HAP-1 (cell line): Measurements from ENCODE around the gene WBP1L.
"Not testable (repeated sequence)": the region's sequence is repeated elsewhere in the genome, so short reads cannot be mapped to it uniquely, and the experiment has no call there.

Experiments
- DNase-seq, 2 experiments: peaks; one replicate each; pipeline ENCODE4 v3.0.0-alpha.2; 2016 to 2020; ENCODE audit warnings: low spot score in 2 of 2
- H3K27me3 ChIP-seq: fragments of 250-450 bp; sonication (Bioruptor Pico); 2 replicates; pipeline ENCODE4 v1.5.1; 2020; ENCODE audit warnings: low read depth, mild to moderate bottlenecking, moderate library complexity
- H3K36me3 ChIP-seq: fragments of 250-450 bp; sonication (Bioruptor Pico); replicated peaks from 2 replicates; pipeline ENCODE4 v1.5.1; 2020; ENCODE audit warnings: mild to moderate bottlenecking
- H3K4me1 ChIP-seq: fragments of 250-450 bp; sonication (Bioruptor Pico); 2 replicates; pipeline ENCODE4 v1.5.1; 2020; ENCODE audit warnings: mild to moderate bottlenecking
- H3K4me3 ChIP-seq: fragments of 250-450 bp; sonication (Bioruptor Pico); 2 replicates; pipeline ENCODE4 v1.5.1; 2020; ENCODE audit warnings: mild to moderate bottlenecking, moderate library complexity
- H3K9me3 ChIP-seq: fragments of 250-450 bp; sonication (Bioruptor Pico); 2 replicates; pipeline ENCODE4 v1.5.1; 2020; ENCODE audit warnings: mild to moderate bottlenecking, moderate library complexity
- in situ Hi-C: fragments of 300-500 bp; cut with MboI; formaldehyde crosslinking; loops from 3 replicates; pipeline ENCODE4 v1.14.3; 2020; ENCODE audit warnings: low sequenced_read_pairs, inconsistent platforms, mixed read lengths

The WBP1L gene

DNA sequence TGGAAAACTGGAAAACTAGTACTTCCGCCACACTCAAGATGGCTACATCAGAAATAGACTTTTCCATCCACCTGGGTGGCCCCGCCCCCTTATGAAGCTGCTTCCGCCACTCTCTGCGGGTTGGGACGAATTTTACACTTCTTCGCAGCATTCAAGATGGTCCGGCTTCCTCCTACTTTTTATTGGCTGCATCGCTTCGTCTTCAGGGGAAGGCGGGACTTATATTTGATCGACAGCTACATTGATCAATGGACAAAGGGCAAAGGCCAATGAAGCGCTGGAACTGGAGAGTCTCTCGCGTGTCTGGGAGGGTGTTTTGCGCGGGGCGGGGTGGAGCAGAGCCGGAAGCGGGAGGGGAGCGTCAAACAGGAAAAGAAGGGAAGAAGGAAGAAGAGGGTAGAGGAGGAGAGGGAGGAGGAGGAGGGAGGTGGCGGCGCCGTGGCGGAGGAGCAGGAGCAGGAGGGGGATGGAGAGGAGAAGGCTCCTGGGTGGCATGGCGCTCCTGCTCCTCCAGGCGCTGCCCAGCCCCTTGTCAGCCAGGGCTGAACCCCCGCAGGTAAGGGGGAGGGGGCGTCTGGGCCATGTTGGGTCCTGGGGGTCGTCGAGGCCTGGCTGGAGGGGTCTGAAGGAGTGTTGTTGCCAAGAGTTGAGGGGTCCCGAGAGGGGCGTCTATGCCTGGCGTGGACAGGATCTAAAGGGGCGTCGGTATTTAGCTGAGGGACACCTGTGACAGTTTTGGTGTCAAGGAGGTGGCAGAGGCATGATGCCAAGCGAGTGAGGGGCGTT, at the start of gene WBP1L:
Gene WBP1L, plus strand, starts transcription at position 361 of the 786 bp plus-strand sequence. Its CDS starts 106 bp downstream, at position 467.
- in situ Hi-C loops, result no loop called here
- H3K4me1 ChIP-seq, result peaks cover 12% of the 10 kb centered on the region
- no peaks in the 10 kb centered on the region; the same call in 1 of the 2 replicates for H3K27me3 ChIP-seq
- H3K36me3 ChIP-seq, result no peaks in the 10 kb centered on the region; the same call in 1 of the 2 replicates
- H3K4me3 ChIP-seq, result peak within 1 kb of the TSS; percentile 74
- no peaks in the 10 kb centered on the region for H3K9me3 ChIP-seq
- DNase-seq, result peak; percentile 97 to 98

DNA sequence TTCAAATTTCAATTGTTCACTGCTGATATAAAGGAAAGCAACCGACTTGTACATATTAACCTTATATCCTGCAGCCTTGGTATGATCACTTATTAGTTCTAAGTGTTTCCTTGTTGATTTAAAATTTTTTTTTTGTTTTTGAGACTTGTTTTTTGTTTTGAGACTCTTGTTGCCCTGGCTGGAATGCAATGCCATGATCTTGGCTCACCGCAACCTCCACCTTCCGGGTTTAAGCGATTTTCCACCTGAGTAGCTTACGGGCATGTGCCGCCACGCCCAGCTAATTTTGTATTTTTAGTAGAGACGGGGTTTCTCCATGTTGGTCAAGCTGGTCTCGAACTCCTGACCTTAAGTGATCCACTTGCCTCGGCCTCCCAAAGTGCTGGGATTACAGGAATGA, 48.3 kb upstream of the WBP1L start:
- not testable (repeated sequence) for H3K27me3 ChIP-seq

DNA sequence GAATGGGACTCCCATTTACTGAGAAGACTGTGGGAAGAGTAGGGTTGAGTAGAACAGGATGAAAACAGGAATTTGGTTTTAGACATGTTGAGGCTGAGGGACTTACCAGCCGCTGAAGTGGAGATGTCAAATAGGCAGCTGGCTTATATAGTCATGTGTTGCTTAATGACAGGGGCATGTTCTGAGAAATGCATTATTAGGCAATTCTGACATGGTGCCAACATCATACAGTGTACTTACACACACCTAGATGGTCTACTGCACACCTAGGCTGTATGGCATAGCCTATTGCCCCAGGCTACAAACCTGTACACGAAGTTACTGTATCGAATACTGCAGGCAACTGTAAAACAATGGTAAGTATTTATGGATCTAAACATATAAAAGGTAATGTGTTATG, 47.0 kb upstream of the WBP1L start:
- no peak for DNase-seq
- in situ Hi-C loops, result no loop called here
- Histone ChIP-seq H3K4me1 (no peaks in the 10 kb centered on the region), H3K4me3 (no peak overlapping the region), H3K9me3 (no peaks in the 10 kb centered on the region), H3K27me3 (no peaks in the 10 kb centered on the region), H3K36me3 (peaks cover 19% of the 10 kb centered on the region)

More for the DNA sequence above, 48.3 kb upstream of the WBP1L start:
- DNase-seq, H3K4me3 ChIP-seq, H3K4me1 ChIP-seq, in situ Hi-C loops, H3K9me3 ChIP-seq: not testable (repeated sequence)
- peaks cover 19% of the 10 kb centered on the region for H3K36me3 ChIP-seq

DNA sequence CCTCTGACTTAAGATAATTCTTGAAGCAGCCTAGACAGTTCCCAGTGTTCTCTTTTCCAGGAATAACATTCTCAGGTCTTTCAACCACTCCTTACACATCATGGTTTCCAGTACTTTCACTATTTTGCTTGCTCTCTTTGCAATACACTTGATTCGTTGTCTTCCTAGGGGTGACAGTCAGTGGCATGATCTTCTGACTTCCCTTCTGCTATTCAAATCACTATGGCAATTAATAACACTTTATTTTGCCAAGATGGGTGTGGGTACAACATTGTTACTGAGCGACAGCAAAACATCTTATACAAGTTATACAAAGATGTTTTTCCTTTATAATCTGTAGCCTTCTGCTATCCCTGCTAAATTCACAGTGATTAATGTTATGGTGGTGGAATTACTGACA, 44.9 kb upstream of the WBP1L start:
- no peak overlapping the region for H3K4me3 ChIP-seq
- H3K27me3 ChIP-seq, result no peaks in the 10 kb centered on the region
- in situ Hi-C loops, result no loop called here
- peaks cover 19% of the 10 kb centered on the region for H3K36me3 ChIP-seq
- no peaks in the 10 kb centered on the region for H3K9me3 ChIP-seq
- H3K4me1 ChIP-seq, result no peaks in the 10 kb centered on the region
- DNase-seq, result no peak

DNA sequence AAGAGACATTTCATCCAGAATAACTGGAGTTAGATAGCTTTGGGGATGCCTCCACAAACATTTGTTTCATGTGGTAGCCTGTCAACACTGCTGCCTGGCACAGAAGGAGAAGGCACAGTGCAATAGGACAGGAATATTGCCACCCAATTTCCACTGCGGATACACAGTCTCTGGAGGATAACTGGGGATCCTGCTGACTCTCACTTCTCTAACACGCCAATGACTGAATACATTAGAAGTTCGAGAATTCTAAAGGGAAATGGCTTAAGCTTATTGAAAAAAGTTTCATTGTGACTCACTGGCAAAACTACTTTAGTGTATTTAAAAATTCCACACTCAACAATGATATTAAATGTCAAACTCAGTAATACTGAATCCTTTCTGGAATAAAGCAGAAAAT, 42.5 kb upstream of the WBP1L start:
- Histone ChIP-seq H3K4me1 (no peaks in the 10 kb centered on the region), H3K36me3 (peaks cover 18% of the 10 kb centered on the region), H3K9me3 (no peaks in the 10 kb centered on the region), H3K4me3 (no peak overlapping the region), H3K27me3 (no peaks in the 10 kb centered on the region)
- no peak for DNase-seq
- in situ Hi-C loops, result no loop called here

DNA sequence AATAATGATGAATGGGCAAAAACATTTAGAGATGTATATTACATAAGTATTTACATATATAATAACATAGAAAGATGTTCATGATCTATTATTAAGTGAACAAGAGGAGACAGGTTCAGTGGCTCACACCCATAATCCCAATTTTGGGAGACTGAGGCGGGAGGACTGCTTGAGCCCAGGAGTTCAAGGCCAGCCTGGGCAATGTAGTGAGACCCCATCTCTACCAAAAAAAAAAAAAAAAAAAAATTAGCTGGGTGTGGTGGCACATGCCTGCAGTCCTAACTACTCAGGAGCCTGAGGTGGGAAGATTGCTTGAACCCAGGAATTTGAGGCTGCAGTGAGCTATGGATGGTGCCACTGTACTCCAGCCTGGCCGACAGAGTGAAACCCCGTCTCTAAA, 42.0 kb upstream of the WBP1L start:
- Histone ChIP-seq H3K27me3 (no peaks in the 10 kb centered on the region), H3K9me3 (no peaks in the 10 kb centered on the region), H3K36me3 (peaks cover 13% of the 10 kb centered on the region), H3K4me3 (no peak overlapping the region), H3K4me1 (no peaks in the 10 kb centered on the region)
- DNase-seq, result no peak
- in situ Hi-C loops, result no loop called here

DNA sequence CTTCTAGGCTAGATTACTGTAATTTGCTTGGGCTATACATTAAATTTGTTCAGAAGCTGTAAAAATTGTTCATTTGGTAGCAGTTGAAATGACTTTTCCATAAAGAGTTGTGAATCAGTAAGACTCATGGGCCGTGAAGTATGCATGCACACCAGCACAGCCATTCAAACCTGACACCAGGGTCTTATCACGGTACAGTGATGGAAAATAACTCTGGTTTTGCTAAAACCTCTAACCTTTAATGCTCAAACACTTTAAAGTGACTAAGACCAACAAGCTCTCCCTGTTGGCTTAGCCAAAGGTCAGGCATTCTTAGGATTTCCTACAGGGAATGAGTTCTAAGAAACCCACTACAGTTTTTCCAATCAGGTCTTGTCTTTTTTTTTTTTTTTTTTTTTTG, 41.0 kb upstream of the WBP1L start:
- no peak for DNase-seq
- peaks cover 11% of the 10 kb centered on the region for H3K36me3 ChIP-seq
- no peaks in the 10 kb centered on the region for H3K9me3 ChIP-seq
- no peaks in the 10 kb centered on the region for H3K27me3 ChIP-seq
- no peak overlapping the region for H3K4me3 ChIP-seq
- in situ Hi-C loops, result no loop called here
- H3K4me1 ChIP-seq, result peaks cover 5% of the 10 kb centered on the region

DNA sequence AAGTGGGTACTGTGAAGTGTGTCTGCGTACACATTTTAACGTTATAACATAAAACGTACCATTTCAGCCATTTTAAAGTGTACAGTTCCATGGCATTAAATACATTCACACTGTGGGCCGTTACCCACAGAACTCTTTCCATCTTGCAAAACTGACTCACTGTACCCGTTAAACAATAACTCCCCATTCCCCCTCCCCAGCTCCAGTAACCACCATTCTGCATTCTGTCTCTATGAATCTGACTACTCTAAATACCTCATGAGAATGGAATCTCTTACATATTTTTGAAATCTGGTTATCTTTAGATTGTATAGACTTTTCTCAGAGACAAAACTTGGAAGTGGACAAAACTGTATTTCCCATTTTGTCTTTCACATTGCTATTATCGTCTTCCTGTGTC, 38.8 kb upstream of the WBP1L start:
- no peak for DNase-seq
- Histone ChIP-seq H3K4me1 (peaks cover 10% of the 10 kb centered on the region), H3K4me3 (no peak overlapping the region), H3K27me3 (no peaks in the 10 kb centered on the region), H3K9me3 (no peaks in the 10 kb centered on the region), H3K36me3 (no peaks in the 10 kb centered on the region)
- in situ Hi-C loops, result no loop called here

DNA sequence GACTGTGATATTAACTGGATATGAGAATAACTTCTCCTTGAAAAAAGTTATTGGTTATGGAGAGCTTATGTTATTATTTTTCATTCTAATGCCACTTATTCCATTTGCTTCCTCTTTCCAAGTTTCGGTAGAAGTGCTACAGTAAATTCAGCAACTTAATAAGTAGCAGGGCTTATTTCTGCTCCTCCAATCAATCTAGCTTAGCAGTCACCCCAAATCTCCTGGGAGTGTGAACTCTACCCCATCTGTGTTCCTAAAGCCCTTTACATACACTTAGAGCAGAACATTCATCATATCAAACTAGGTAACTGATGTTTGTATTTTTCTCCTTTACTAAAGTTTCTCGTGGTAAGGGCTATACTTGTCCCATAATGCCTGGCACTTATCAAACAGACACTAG, 38.2 kb upstream of the WBP1L start:
- H3K4me1 ChIP-seq, result peaks cover 12% of the 10 kb centered on the region
- H3K36me3 ChIP-seq, result no peaks in the 10 kb centered on the region
- no peak overlapping the region for H3K4me3 ChIP-seq
- H3K9me3 ChIP-seq, result no peaks in the 10 kb centered on the region
- no peak for DNase-seq
- H3K27me3 ChIP-seq, result no peaks in the 10 kb centered on the region
- in situ Hi-C loops, result no loop called here

DNA sequence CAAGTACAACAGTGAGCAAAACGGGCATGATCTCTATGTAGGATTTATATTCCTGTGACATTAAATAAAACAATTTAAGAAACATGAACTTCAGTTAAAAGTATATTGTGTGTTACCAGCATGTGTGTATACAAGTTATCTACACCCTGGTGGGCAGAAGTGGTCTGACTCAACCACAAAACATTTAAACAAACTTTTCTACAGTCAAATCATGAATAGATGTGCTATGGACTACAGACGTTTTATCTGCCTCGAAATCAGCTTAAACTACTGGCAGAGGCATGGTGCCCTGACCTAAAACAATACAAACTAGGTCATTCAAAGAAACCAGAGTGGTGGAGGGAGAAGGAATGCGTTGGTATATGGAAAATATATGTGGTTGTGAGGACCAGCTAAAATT, 33.1 kb upstream of the WBP1L start:
- DNase-seq, result no peak
- no peaks in the 10 kb centered on the region for H3K27me3 ChIP-seq
- H3K36me3 ChIP-seq, result no peaks in the 10 kb centered on the region
- in situ Hi-C loops, result no loop called here
- peaks cover 12% of the 10 kb centered on the region for H3K4me1 ChIP-seq
- H3K4me3 ChIP-seq, result no peak overlapping the region
- H3K9me3 ChIP-seq, result no peaks in the 10 kb centered on the region

DNA sequence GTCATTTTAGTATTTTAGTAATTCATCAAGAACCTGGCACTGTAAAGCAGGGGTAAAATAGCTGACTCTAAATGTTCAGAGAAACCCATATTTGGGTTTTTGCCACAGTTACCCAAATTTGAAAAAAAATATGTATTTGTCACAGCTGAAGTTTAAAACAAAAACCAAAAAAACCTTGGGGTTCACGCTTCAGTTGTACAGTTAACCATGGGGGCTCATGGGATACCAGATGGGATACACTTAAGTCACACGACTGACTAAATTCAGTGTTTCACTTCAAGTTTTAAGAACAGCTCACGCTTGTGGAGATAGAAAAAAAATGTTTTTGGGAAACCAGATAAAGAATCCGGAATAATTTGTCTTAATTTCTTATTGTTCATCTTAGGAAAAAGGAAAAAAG, 31.7 kb upstream of the WBP1L start:
- Histone ChIP-seq H3K4me1 (peaks cover 20% of the 10 kb centered on the region), H3K27me3 (no peaks in the 10 kb centered on the region), H3K9me3 (no peaks in the 10 kb centered on the region), H3K4me3 (no peak overlapping the region), H3K36me3 (no peaks in the 10 kb centered on the region; the same call in 1 of the 2 replicates)
- in situ Hi-C loops, result no loop called here
- no peak for DNase-seq

DNA sequence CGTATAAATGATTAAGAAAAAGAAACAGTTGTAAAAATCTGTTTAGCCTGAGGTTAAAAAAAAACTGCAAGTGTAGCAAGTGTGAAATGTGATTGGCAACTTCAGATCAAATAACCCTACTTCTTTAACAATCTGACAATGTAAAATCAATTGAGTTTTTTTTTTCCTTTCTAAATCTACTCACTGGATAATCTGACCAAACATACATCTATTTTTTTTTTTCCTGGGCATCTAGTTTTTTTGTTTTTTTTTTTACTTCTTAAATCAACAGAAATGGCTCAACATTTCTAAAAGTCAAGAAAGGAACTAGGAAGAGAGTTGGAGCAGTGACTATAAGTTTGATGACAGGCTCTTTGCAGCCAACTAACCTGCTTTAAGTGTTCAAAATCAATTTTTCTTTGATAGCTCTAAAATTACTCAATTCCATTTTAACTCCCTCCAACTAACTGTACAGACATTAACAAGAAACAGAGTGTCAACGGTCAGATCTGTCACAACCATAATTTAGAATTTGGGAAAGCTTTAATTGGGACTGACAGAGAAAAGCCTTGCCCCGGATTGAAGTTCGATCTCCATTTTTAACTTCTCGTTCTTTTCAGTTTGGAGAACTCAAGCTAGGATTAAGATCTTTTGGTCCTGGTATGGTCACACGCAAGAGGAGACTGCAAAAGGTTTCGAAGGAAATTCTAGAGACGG, 30.8 kb upstream of the WBP1L start:
- Histone ChIP-seq H3K4me1 (peaks cover 19% of the 10 kb centered on the region), H3K27me3 (no peaks in the 10 kb centered on the region), H3K9me3 (no peaks in the 10 kb centered on the region), H3K4me3 (peak overlapping the region; percentile 86), H3K36me3 (peaks cover 4% of the 10 kb centered on the region; the same call in 1 of the 2 replicates)
- peak in 1 of 2 experiments; percentile 25 for DNase-seq
- in situ Hi-C loops, result no loop called here

DNA sequence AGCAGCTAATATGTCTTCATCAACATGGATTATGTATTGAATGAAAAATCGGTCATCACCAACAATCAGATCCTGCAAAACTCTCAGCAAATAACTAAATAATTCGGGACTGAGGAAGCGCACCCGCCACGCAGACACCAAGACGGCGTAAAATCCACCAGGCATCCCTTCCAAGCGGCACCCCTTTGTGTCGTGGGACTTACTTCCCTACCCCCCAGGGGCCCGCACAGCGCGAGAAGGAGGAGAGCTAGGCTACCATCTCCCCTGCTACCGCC, 30.3 kb upstream of the WBP1L start:
- Histone ChIP-seq H3K4me1 (peaks cover 21% of the 10 kb centered on the region), H3K36me3 (peaks cover 4% of the 10 kb centered on the region; the same call in 1 of the 2 replicates), H3K4me3 (peak overlapping the region; percentile 86), H3K9me3 (no peaks in the 10 kb centered on the region), H3K27me3 (no peaks in the 10 kb centered on the region)
- peak in 1 of 2 experiments; percentile 68 for DNase-seq
- in situ Hi-C loops, result no loop called here

DNA sequence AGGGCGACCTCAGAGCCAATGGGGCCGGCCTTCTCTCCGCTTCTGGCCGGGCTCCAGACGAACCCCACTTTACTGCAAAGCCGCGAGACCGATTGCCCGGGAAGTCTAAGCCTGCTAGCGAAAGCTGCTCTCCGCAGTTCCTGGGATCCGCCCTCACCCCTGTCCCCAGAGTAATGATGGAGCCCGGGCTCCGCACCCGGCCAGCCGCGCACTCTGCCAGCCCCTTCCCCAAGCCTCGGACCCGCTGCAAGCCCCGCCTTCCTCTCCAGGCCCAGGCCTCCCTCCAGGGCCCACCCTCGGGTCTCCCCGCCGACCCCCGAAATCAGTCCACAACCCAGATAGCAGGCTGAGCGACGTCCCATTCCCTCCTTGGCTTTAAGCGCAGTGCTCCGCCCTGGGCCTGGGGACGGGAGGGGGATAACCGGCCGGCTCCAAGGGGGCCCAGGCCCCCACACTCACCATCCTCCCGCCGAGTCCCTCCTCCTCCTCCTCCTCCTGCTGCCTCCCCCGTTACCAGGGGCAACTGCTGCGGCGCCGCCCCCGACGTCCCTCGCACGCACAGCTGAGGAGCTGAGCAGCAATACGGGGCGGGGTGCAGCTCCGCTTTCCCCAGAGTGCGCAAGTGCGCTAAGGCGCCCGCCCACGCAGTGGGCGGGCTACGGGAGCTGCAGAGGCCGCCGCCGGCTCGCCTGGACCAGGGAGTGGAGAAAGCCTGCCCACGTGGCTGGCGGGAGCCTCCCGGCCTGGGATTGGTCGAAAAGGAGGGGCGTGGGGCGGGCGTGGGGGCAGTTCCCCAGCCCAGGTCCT, 29.7 kb upstream of the WBP1L start, which contains the start of gene ARL3:
Gene ARL3, minus strand, starts transcription at position 584 of the 807 bp plus-strand sequence. Its CDS starts 122 bp downstream, at position 462.
- in situ Hi-C loops, result no loop called here
- no peaks in the 10 kb centered on the region for H3K27me3 ChIP-seq
- H3K4me3 ChIP-seq, result peak within 1 kb of the TSS; percentile 86
- peaks cover 23% of the 10 kb centered on the region for H3K4me1 ChIP-seq
- no peaks in the 10 kb centered on the region for H3K9me3 ChIP-seq
- peak; percentile 99 for DNase-seq
- H3K36me3 ChIP-seq, result peaks cover 4% of the 10 kb centered on the region; the same call in 1 of the 2 replicates
